H1 (cell line): Measurements from ENCODE around the gene PIGV. TPM values are rescaled to one million over a fixed set of nuclear protein-coding genes. Genes with fewer than 3 reads are reported as not detected.

Experiments
- CTCF ChIA-PET: fragments of 300-600 bp; sonication (Branson Sonifier 250); formaldehyde crosslinking; loops from one replicate; lab custom pipeline; 2021; ENCODE audit not compliant: partially characterized antibody; lab: Charles Lee
- POLR2A ChIA-PET: fragments of 300-600 bp; sonication (Branson Sonifier 250); formaldehyde crosslinking; loops from one replicate; lab custom pipeline; 2021; ENCODE audit warnings: inconsistent platforms; ENCODE audit not compliant: partially characterized antibody; lab: Charles Lee
- DNase-seq, 2 experiments: peaks; one replicate each; pipeline versions ENCODE4 v3.0.0 to v3.0.0-alpha.2; 2010 to 2022; ENCODE audit warnings: low spot score in 2 of 2, low read depth in 1 of 2, mixed read lengths in 1 of 2
- FAIRE-seq: peaks from 2 replicates; lab custom pipeline; 2011; peaks lifted over from hg19 to GRCh38; lab: Jason Lieb, UNC
- H2AFZ ChIP-seq: 2 replicates; pipeline ENCODE4 v1.8.1; 2012; ENCODE audit warnings: low read length, inconsistent platforms
- H2AK5ac ChIP-seq: 2 replicates; pipeline ENCODE4 v1.6.1; 2013; ENCODE audit warnings: low read depth, low read length
- H2BK120ac ChIP-seq: replicated peaks from 2 replicates; pipeline ENCODE3; 2013; ENCODE audit warnings: low read depth, low read length, inconsistent platforms
- H2BK12ac ChIP-seq: 2 replicates; pipeline ENCODE4 v1.6.1; 2013; ENCODE audit warnings: low read depth, low read length
- H2BK15ac ChIP-seq: 2 replicates; pipeline ENCODE4 v1.6.1; 2013; ENCODE audit warnings: low read length
- H2BK20ac ChIP-seq: 2 replicates; pipeline ENCODE4 v1.6.1; 2013; ENCODE audit warnings: low read length
- H2BK5ac ChIP-seq: 2 replicates; pipeline ENCODE4 v1.6.1; 2013; ENCODE audit warnings: low read depth, low read length
- H3K14ac ChIP-seq: 2 replicates; pipeline ENCODE4 v1.6.1; 2013; ENCODE audit warnings: inconsistent platforms; ENCODE audit not compliant: insufficient read length
- H3K18ac ChIP-seq: 2 replicates; pipeline ENCODE4 v1.6.1; 2013; ENCODE audit warnings: low read length; ENCODE audit errors: extremely low read depth
- H3K23ac ChIP-seq: 2 replicates; pipeline ENCODE4 v1.6.1; 2013; ENCODE audit warnings: inconsistent platforms; ENCODE audit not compliant: insufficient read length
- H3K23me2 ChIP-seq: 2 replicates; pipeline ENCODE4 v1.6.1; 2013; ENCODE audit warnings: low read depth, low read length
- H3K27ac ChIP-seq: 2 replicates; pipeline ENCODE4 v1.6.1; 2011; ENCODE audit warnings: low read depth, low read length, inconsistent platforms
- H3K27me3 ChIP-seq, 4 experiments: replicated peaks in 1 of 4; 1 replicate in 1 of 4; 2 replicates in 3 of 4; pipeline versions ENCODE4 v1.6.1 to v1.8.1; 2011 to 2013; ENCODE audit warnings: low read length in 3 of 4, mild to moderate bottlenecking in 3 of 4, inconsistent platforms in 2 of 4, mixed read lengths in 2 of 4, moderate library complexity in 1 of 4; ENCODE audit not compliant: control insufficient read depth in 3 of 4, insufficient read depth in 3 of 4; ENCODE audit errors: extremely low read depth in 1 of 4
- H3K36me3 ChIP-seq, 4 experiments: 2 replicates each; pipeline versions ENCODE4 v1.6.1 to v1.8.1; 2011 to 2013; ENCODE audit warnings: mild to moderate bottlenecking in 4 of 4, low read length in 3 of 4, moderate library complexity in 2 of 4, control low read depth in 1 of 4, inconsistent platforms in 1 of 4; ENCODE audit not compliant: insufficient read depth in 4 of 4, control insufficient read depth in 2 of 4
- H3K4ac ChIP-seq: replicated peaks from 2 replicates; pipeline ENCODE3; 2013; ENCODE audit warnings: low read length, low read depth, mixed read lengths, inconsistent platforms; ENCODE audit not compliant: insufficient read length
- H3K4me1 ChIP-seq, 4 experiments: replicated peaks in 1 of 4; 1 replicate in 1 of 4; 2 replicates in 3 of 4; pipeline versions ENCODE4 v1.6.1 to v1.8.1; 2011 to 2013; ENCODE audit warnings: low read length in 3 of 4, inconsistent platforms in 2 of 4, mixed read lengths in 1 of 4; ENCODE audit not compliant: insufficient read depth in 4 of 4, control insufficient read depth in 3 of 4
- H3K4me2 ChIP-seq, 2 experiments: 2 replicates each; pipeline versions ENCODE4 v1.6.1 to v1.8.1; 2011 to 2013; ENCODE audit warnings: low read depth in 2 of 2, low read length in 2 of 2, control low read depth in 1 of 2, inconsistent platforms in 1 of 2, mild to moderate bottlenecking in 1 of 2; ENCODE audit not compliant: insufficient read depth in 1 of 2
- H3K4me3 ChIP-seq, 4 experiments: fragments of 200-600, 300-600 bp in 1 of 4; sonication (generic), shearing (Covaris generic), sonication (Bioruptor Twin) in 1 of 4; 2 replicates each; pipeline versions ENCODE4 v1.5.1 to v1.8.1; 2011 to 2016; ENCODE audit warnings: low read length in 4 of 4, low read depth in 3 of 4, control low read depth in 2 of 4, inconsistent platforms in 2 of 4, mild to moderate bottlenecking in 2 of 4, mixed read lengths in 1 of 4, moderate library complexity in 1 of 4; ENCODE audit not compliant: insufficient read depth in 2 of 4; ENCODE audit errors: extremely low read depth in 1 of 4
- H3K56ac ChIP-seq: replicated peaks from 2 replicates; pipeline ENCODE3; 2013; ENCODE audit warnings: low read depth, mild to moderate bottlenecking, mixed read lengths, low read length, inconsistent platforms; ENCODE audit not compliant: insufficient read length
- H3K79me1 ChIP-seq: 2 replicates; pipeline ENCODE4 v1.6.1; 2013; ENCODE audit warnings: low read depth, low read length, control low read depth
- H3K79me2 ChIP-seq, 2 experiments: 2 replicates each; pipeline versions ENCODE4 v1.6.1 to v1.8.1; 2012 to 2013; ENCODE audit warnings: low read length in 2 of 2, mild to moderate bottlenecking in 2 of 2, inconsistent platforms in 1 of 2; ENCODE audit not compliant: insufficient read depth in 2 of 2, control insufficient read depth in 1 of 2
- H3K9ac ChIP-seq, 4 experiments: replicated peaks in 1 of 4; 1 replicate in 1 of 4; 2 replicates in 3 of 4; pipeline versions ENCODE4 v1.6.1 to v1.8.1; 2011 to 2013; ENCODE audit warnings: low read depth in 3 of 4, low read length in 3 of 4, control low read depth in 2 of 4, mild to moderate bottlenecking in 2 of 4, moderate library complexity in 2 of 4, inconsistent platforms in 1 of 4; ENCODE audit errors: extremely low read depth in 1 of 4
- H3K9me3 ChIP-seq, 2 experiments: 2 replicates each; pipeline versions ENCODE4 v1.6.1 to v1.8.1; 2012 to 2013; ENCODE audit warnings: mild to moderate bottlenecking in 2 of 2, moderate library complexity in 2 of 2, control low read depth in 1 of 2, inconsistent platforms in 1 of 2, low read depth in 1 of 2, low read length in 1 of 2, mixed read lengths in 1 of 2; ENCODE audit not compliant: insufficient read depth in 2 of 2
- H4K20me1 ChIP-seq, 2 experiments: replicated peaks in 1 of 2; 2 replicates each; pipeline versions ENCODE3 to v1.8.1; 2011 to 2013; ENCODE audit warnings: inconsistent platforms in 2 of 2, low read length in 2 of 2, mild to moderate bottlenecking in 1 of 2; ENCODE audit not compliant: insufficient read depth in 2 of 2, control insufficient read depth in 1 of 2
- H4K5ac ChIP-seq: 2 replicates; pipeline ENCODE4 v1.6.1; 2013; ENCODE audit warnings: low read length, low read depth, mixed read lengths, inconsistent platforms; ENCODE audit not compliant: insufficient read length
- H4K8ac ChIP-seq: 2 replicates; pipeline ENCODE4 v1.8.0; 2013; ENCODE audit warnings: mild to moderate bottlenecking, moderate library complexity, low read length, inconsistent platforms; ENCODE audit not compliant: insufficient read depth; ENCODE audit errors: extremely low read depth
- H4K91ac ChIP-seq: replicated peaks from 2 replicates; pipeline ENCODE3; 2013; ENCODE audit warnings: low read length, mixed read lengths, inconsistent platforms; ENCODE audit not compliant: insufficient read length
- CEBPB ChIP-seq: IDR thresholded peaks from 2 replicates; pipeline ENCODE4 v1.6.1; 2012; ENCODE audit warnings: low read depth, low read length
- JUN ChIP-seq: IDR thresholded peaks from 2 replicates; pipeline ENCODE4 v1.6.1; 2011; ENCODE audit warnings: low read depth, mild to moderate bottlenecking, improper control_type of control experiment, low read length
- NANOG ChIP-seq: IDR thresholded peaks from 2 replicates; pipeline ENCODE4 v1.6.1; 2011; ENCODE audit warnings: low read length, low read depth, mild to moderate bottlenecking, inconsistent platforms; ENCODE audit not compliant: insufficient read depth, poor library complexity, severe bottlenecking
- POLR2A ChIP-seq, 2 experiments: IDR thresholded peaks; 1 replicate in 1 of 2; 2 replicates in 1 of 2; pipeline ENCODE4 v1.6.1; 2011; ENCODE audit warnings: low read depth in 2 of 2, low read length in 2 of 2, mild to moderate bottlenecking in 2 of 2; ENCODE audit errors: control extremely low read depth in 1 of 2
- WGBS, 2 experiments: shearing (Covaris generic) in 1 of 2; methylation state at CpG; one replicate each; pipeline versions ENCODE4 v1.1.6 to v1.1.7; 2013 to 2015; ENCODE audit warnings: low lambda C conversion rate in 2 of 2, mixed read lengths in 2 of 2, inconsistent platforms in 1 of 2, low coverage in 1 of 2, missing lambda C conversion rate in 1 of 2; ENCODE audit not compliant: insufficient replicate concordance in 2 of 2, insufficient coverage in 1 of 2, insufficient read length in 1 of 2; ENCODE audit errors: extremely low coverage in 1 of 2, missing lambda C conversion rate in 1 of 2; 5-methylcytosine and 5-hydroxymethylcytosine counted together
- polyA plus RNA-seq, 7 experiments: library from polyadenylated mRNA; depleted of rRNA in 3 of 7; stranded (reverse) in 5 of 7; unstranded in 2 of 7; fragments of >200 nt in 5 of 7; fragments of 200-250 nt in 2 of 7; gene quantifications; 1 replicate in 5 of 7; 2 replicates in 1 of 7; 4 replicates in 1 of 7; pipeline versions ENCODE4 v1.2.1 to v1.2.3, GENCODE V29; 2011 to 2013; ENCODE audit warnings: missing spikeins in 2 of 7, mixed read lengths in 2 of 7
- total RNA-seq: library from RNA; stranded (reverse); fragmentation: NEBNext Ultra II Directional; extraction: Animal tissue kit (Norgen Biotek cat#: 25700); gene quantifications from 2 replicates; pipeline ENCODE4 v1.2.1, GENCODE V29; 2021
- TF ChIP-seq, protein P1 (sequence below): IDR thresholded peaks from 2 replicates; pipeline ENCODE4 v1.6.1; 2011; ENCODE audit warnings: low read depth, mild to moderate bottlenecking, low read length; ENCODE audit not compliant: insufficient read depth

PIGV gene
- total and polyA plus RNA-seq, 2 of the 8 experiments (the other 6 are each of a cell fraction or from before 2014, with no cell fraction given) = 8.5 to 20.9 TPM

DNA sequence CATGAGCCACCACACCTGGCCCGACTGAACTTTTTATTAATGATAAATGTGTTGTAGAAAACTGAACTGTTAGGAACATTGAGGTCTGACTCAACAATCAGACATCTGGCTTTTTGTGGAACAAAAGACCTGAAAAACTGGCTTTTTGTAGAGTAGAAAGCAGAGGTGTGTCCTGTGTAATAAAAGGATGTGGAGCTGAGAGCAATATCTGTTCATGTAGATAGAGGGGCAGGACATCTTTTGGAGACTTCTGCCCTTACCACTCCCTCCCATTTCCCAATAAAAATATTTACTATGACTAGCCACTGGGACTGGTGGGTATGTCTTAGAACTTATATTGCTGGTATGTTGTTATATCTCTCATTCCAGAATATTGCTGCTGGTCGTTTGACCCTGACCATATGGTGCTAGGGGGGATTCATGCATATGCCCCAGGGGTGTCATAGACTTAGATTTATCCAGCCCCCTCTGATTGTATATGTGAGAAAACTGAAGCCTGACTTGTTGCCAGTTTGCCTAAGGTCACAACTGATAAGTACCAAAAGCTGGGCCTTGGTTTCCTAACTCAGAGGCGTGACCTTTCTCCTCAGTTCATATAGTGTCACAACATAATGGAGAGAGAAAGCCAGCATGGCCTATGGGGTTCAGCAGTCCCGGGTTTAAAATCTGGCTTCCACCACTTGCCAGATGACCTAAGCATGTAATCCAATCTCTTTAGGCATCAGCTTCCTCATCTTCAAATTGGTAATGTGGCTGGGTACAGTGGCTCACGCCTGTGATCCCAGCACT lies 33.5 kb upstream of the PIGV start:
- CTCF ChIA-PET = interaction anchor here (0.6 to 1.4 kb wide), 2 partner anchors 30 to 179 kb away, joined by 3 read pairs; no protein-coding TSS in a partner anchor
- Histone ChIP-seq H4K91ac (no peak overlapping the region), H4K20me1 (peaks cover 6 to 28% of the 10 kb centered on the region in 2 experiments), H3K14ac (no peak overlapping the region), H3K23me2 (no peaks in the 10 kb centered on the region), H3K4me1 (no peaks in the 10 kb centered on the region), H3K56ac (no peak overlapping the region), H3K79me1 (peaks cover 13% of the 10 kb centered on the region), H3K4me2 (no peak overlapping the region), H3K36me3 (peaks cover 14 to 55% (median 34%) of the 10 kb centered on the region in 4 experiments), H3K9ac (no peak overlapping the region), H2BK5ac (no peak overlapping the region), H2AFZ (no peak overlapping the region), H3K4me3 (no peak overlapping the region), H3K23ac (no peak overlapping the region), H3K18ac (no peak overlapping the region), H3K27ac (no peak overlapping the region), H4K8ac (no peak overlapping the region), H3K27me3 (no peaks in the 10 kb centered on the region), H2AK5ac (no peak overlapping the region), H4K5ac (no peak overlapping the region), H3K9me3 (no peaks in the 10 kb centered on the region), H2BK15ac (no peak overlapping the region), H3K4ac (no peak overlapping the region), H2BK12ac (no peak overlapping the region), H2BK120ac (no peak overlapping the region), H2BK20ac (no peak overlapping the region), H3K79me2 (peaks cover 0 to 72% of the 10 kb centered on the region in 2 experiments; a peak in 3 of 4 replicates)
- FAIRE-seq (no peak), DNase-seq (no peak)
- 86% methylated on average over 5 of the region's 5 CpGs; no CpG with 5 or more reads in 1 of the 2 experiments for WGBS, 2 experiments
- POLR2A ChIA-PET = interaction anchor here (0.7 to 1.8 kb wide), 2 partner anchors 55 to 57 kb away, joined by 3 to 5 read pairs; no protein-coding TSS in a partner anchor
- TF ChIP-seq POLR2A (IDR thresholded peaks at IDR 0.05; ENCODE audit: control extremely low read depth in 1 of 2, low read depth in 2 of 2, low read length in 2 of 2) (no peak), CEBPB (no peak), NANOG (no peak), JUN (no peak)
- TF ChIP-seq, protein P1, sequence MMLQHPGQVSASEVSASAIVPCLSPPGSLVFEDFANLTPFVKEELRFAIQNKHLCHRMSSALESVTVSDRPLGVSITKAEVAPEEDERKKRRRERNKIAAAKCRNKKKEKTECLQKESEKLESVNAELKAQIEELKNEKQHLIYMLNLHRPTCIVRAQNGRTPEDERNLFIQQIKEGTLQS = no peak
